Liver (tissue), 9 donors: ENCODE results near the gene B4GALNT3. TPM values are rescaled to one million over a fixed set of nuclear protein-coding genes. Genes with fewer than 3 reads are reported as not detected.

Experiments
- DNase-seq: peaks from one replicate; pipeline ENCODE4 v3.0.0-alpha.2; 2017; ENCODE audit warnings: low spot score
- H3K27ac ChIP-seq, 2 donors: one replicate each; pipeline ENCODE4 v1.7.0; 2013; ENCODE audit warnings: inconsistent platforms in 2 of 2, low read length in 2 of 2, control low read depth in 1 of 2, low read depth in 1 of 2, mild to moderate bottlenecking in 1 of 2
- H3K27me3 ChIP-seq, 4 donors: one replicate each; pipeline versions ENCODE4 v1.6.1 to v1.7.0; 2013; ENCODE audit warnings: low read length in 3 of 4, inconsistent platforms in 1 of 4, mild to moderate bottlenecking in 1 of 4, moderate library complexity in 1 of 4; ENCODE audit not compliant: control insufficient read depth in 4 of 4, insufficient read depth in 4 of 4
- H3K36me3 ChIP-seq, 4 donors: one replicate each; pipeline versions ENCODE4 v1.6.1 to v1.7.0; 2013; ENCODE audit warnings: low read length in 3 of 4, mild to moderate bottlenecking in 3 of 4, low read depth in 1 of 4, moderate library complexity in 1 of 4; ENCODE audit not compliant: control insufficient read depth in 4 of 4, insufficient read depth in 3 of 4
- H3K4me1 ChIP-seq, 4 donors: one replicate each; pipeline versions ENCODE4 v1.6.1 to v1.7.0; 2013; ENCODE audit warnings: low read length in 3 of 4, mild to moderate bottlenecking in 3 of 4, moderate library complexity in 1 of 4; ENCODE audit not compliant: control insufficient read depth in 4 of 4, insufficient read depth in 4 of 4
- H3K4me3 ChIP-seq, 3 donors: one replicate each; pipeline versions ENCODE4 v1.6.1 to v1.7.0; 2013; ENCODE audit warnings: low read length in 3 of 3, control low read depth in 1 of 3, low read depth in 1 of 3, mild to moderate bottlenecking in 1 of 3
- H3K9ac ChIP-seq, 2 donors: one replicate each; pipeline ENCODE4 v1.7.0; 2013; ENCODE audit warnings: low read length in 2 of 2, mild to moderate bottlenecking in 2 of 2, moderate library complexity in 2 of 2, control low read depth in 1 of 2, low read depth in 1 of 2
- H3K9me3 ChIP-seq, 4 donors: one replicate each; pipeline versions ENCODE4 v1.6.1 to v1.7.0; 2013; ENCODE audit warnings: low read length in 3 of 4; ENCODE audit not compliant: control insufficient read depth in 4 of 4
- CTCF ChIP-seq: fragments of 150-350 bp; IDR thresholded peaks from 2 replicates; pipeline ENCODE4 v1.5.1; 2017; ENCODE audit warnings: improper control_type of control experiment, low read depth, low read length; ENCODE audit not compliant: missing input control
- EGR1 ChIP-seq, 2 donors: IDR thresholded peaks; 2 replicates each; pipeline ENCODE4 v1.6.1; 2016 to 2018; ENCODE audit warnings: antibody characterized with exemption in 2 of 2, low read depth in 2 of 2
- FOXA1 ChIP-seq: IDR thresholded peaks from 2 replicates; pipeline ENCODE4 v1.6.1; 2016; ENCODE audit warnings: antibody characterized with exemption
- FOXA2 ChIP-seq: IDR thresholded peaks from 2 replicates; pipeline ENCODE4 v1.6.1; 2016; ENCODE audit warnings: antibody characterized with exemption
- GABPA ChIP-seq, 2 donors: IDR thresholded peaks in 1 of 2; conservative IDR thresholded peaks in 1 of 2; 2 replicates each; pipeline ENCODE4 v1.6.1; 2016; ENCODE audit warnings: antibody characterized with exemption in 2 of 2, mild to moderate bottlenecking in 1 of 2, moderate library complexity in 1 of 2
- HNF4A ChIP-seq, 2 donors: conservative IDR thresholded peaks; 2 replicates each; pipeline ENCODE4 v1.6.1; 2016; ENCODE audit warnings: antibody characterized with exemption in 2 of 2, mild to moderate bottlenecking in 2 of 2
- HNF4G ChIP-seq: IDR thresholded peaks from 2 replicates; pipeline ENCODE4 v1.6.1; 2016; ENCODE audit warnings: antibody characterized with exemption
- JUND ChIP-seq, 2 donors: IDR thresholded peaks; 2 replicates each; pipeline ENCODE4 v1.6.1; 2016; ENCODE audit warnings: antibody characterized with exemption in 2 of 2
- MAX ChIP-seq: IDR thresholded peaks from 2 replicates; pipeline ENCODE4 v1.6.1; 2016; ENCODE audit warnings: antibody characterized with exemption
- NR2F2 ChIP-seq: IDR thresholded peaks from 2 replicates; pipeline ENCODE4 v1.6.1; 2016; ENCODE audit warnings: antibody characterized with exemption
- RAD21 ChIP-seq, 2 donors: IDR thresholded peaks; 2 replicates each; pipeline ENCODE4 v1.6.1; 2016; ENCODE audit warnings: antibody characterized with exemption in 2 of 2, mild to moderate bottlenecking in 2 of 2
- REST ChIP-seq: IDR thresholded peaks from 2 replicates; pipeline ENCODE4 v1.6.1; 2016; ENCODE audit warnings: antibody characterized with exemption, mild to moderate bottlenecking
- RXRA ChIP-seq, 2 donors: IDR thresholded peaks; 2 replicates each; pipeline ENCODE4 v1.6.1; 2017 to 2018; ENCODE audit warnings: antibody characterized with exemption in 2 of 2, mild to moderate bottlenecking in 1 of 2
- SP1 ChIP-seq: IDR thresholded peaks from 2 replicates; pipeline ENCODE4 v1.6.1; 2018; ENCODE audit warnings: antibody characterized with exemption, mild to moderate bottlenecking
- TAF1 ChIP-seq: conservative IDR thresholded peaks from 2 replicates; pipeline ENCODE4 v1.6.1; 2016; ENCODE audit warnings: antibody characterized with exemption, mild to moderate bottlenecking
- YY1 ChIP-seq: IDR thresholded peaks from 2 replicates; pipeline ENCODE4 v1.6.1; 2016; ENCODE audit warnings: antibody characterized with exemption, mild to moderate bottlenecking
- ZBTB33 ChIP-seq: IDR thresholded peaks from 2 replicates; pipeline ENCODE4 v1.6.1; 2016; ENCODE audit warnings: antibody characterized with exemption
- WGBS: extraction: QIAGEN DNeasy Blood & Tissue Kit; methylation state at CpG from one replicate; pipeline ENCODE4 v1.1.7; 2013; 5-methylcytosine and 5-hydroxymethylcytosine counted together
- polyA plus RNA-seq, 2 donors: library from polyadenylated mRNA; stranded (reverse) in 1 of 2; unstranded in 1 of 2; fragments of 200-250 nt in 1 of 2; fragments of >200 nt in 1 of 2; fragmentation: Nextera tagmentation in 1 of 2; extraction: Ambion mirVana in 1 of 2; gene quantifications; one replicate each; pipeline versions ENCODE4 v1.2.1 to v1.2.3, GENCODE V29; 2013 to 2015
- total RNA-seq, 2 donors: library from RNA; depleted of rRNA; stranded (reverse); fragments of >200 nt; gene quantifications; one replicate each; pipeline ENCODE4 v1.2.3, GENCODE V29; 2014
- TF ChIP-seq, protein P1 (sequence below): IDR thresholded peaks from 2 replicates; pipeline ENCODE4 v1.6.1; 2016; ENCODE audit warnings: antibody characterized with exemption
- donor health status: healthy.
- donor health status: healthy.
- donor health status: healthy.
- donor health status: healthy.
- donor health status: healthy.

Gene B4GALNT3
- total and polyA plus RNA-seq, 4 donors: 0.09 to 0.25 (median 0.14) TPM; not detected in 1

GRCh38 chr12:544142-544541 lies 84.4 kb downstream of the B4GALNT3 start:
- no peak overlapping the region for H3K4me3 ChIP-seq
- no peak overlapping the region for H3K9ac ChIP-seq
- no peaks in the 10 kb centered on the region for H3K9me3 ChIP-seq
- no peaks in the 10 kb centered on the region for H3K27me3 ChIP-seq
- no peak for DNase-seq
- WGBS: 88% methylated on average over 8 of the region's 8 CpGs
- TF ChIP-seq EGR1 (IDR thresholded peaks at IDR 0.05; ENCODE audit: low read depth in 2 of 2) (no peak), REST (no peak), JUND (IDR thresholded peaks at IDR 0.05) (no peak), YY1 (no peak), RXRA (IDR thresholded peaks at IDR 0.05) (no peak), TAF1 (no peak), RAD21 (IDR thresholded peaks at IDR 0.05) (no peak), HNF4G (no peak), FOXA1 (no peak), GABPA (IDR thresholded peaks at IDR 0.05 in 1 of 2, conservative IDR thresholded peaks at IDR 0.05 in 1 of 2) (no peak), MAX (no peak), CTCF (no peak), HNF4A (conservative IDR thresholded peaks at IDR 0.05) (no peak), FOXA2 (no peak), ZBTB33 (no peak), SP1 (no peak), NR2F2 (no peak)
- TF ChIP-seq, protein P1, sequence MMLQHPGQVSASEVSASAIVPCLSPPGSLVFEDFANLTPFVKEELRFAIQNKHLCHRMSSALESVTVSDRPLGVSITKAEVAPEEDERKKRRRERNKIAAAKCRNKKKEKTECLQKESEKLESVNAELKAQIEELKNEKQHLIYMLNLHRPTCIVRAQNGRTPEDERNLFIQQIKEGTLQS: no peak
- no peak overlapping the region for H3K27ac ChIP-seq
- H3K4me1 ChIP-seq: peaks cover 0 to 6% (median 3%) of the 10 kb centered on the region in 4 donors
- no peaks in the 10 kb centered on the region for H3K36me3 ChIP-seq
